Measurements from ENCODE around the gene TEX53. TPM values are rescaled to one million over a fixed set of nuclear protein-coding genes. Genes with fewer than 3 reads are reported as not detected.

Gene TEX53
- total and polyA plus RNA-seq, 2 of the 8 experiments (the other 6 are each of a cell fraction or from before 2014, with no cell fraction given): not detected

DNA sequence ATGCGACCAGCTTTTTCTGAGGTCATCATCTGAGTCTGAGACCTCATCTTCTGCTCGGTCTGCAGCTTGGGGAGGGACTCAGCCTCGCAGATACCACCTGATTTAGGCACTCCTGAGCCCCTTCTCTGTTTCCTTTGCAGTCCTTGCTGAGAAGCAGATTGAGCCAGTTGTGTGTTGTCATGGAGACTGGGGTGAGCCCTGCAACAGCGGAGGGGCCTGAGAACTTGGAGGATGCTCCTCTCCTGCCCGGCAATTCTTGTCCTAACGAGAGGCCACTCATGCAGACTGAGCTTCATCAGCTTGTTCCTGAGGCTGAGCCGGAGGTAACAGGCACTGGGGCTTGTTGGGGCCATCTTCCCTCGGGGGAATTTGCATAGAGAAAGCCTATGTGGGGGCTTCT is 19.2 kb downstream of the TEX53 start:
- Histone ChIP-seq H3K36me3 (ENCODE audit: control insufficient read depth in 2 of 4, insufficient read depth in 4 of 4, low read length in 3 of 4) (peaks cover 0 to 4% (median 0%) of the 10 kb centered on the region in 4 experiments; a peak in 2 of 8 replicates), H3K23me2 (ENCODE audit: low read depth, low read length) (no peaks in the 10 kb centered on the region), H3K4me2 (ENCODE audit: insufficient read depth in 1 of 2, low read depth in 2 of 2, low read length in 2 of 2) (no peak overlapping the region), H3K27me3 (replicated peaks in 1 of 4; ENCODE audit: control insufficient read depth in 3 of 4, extremely low read depth in 1 of 4, insufficient read depth in 3 of 4, low read length in 3 of 4) (no peaks in the 10 kb centered on the region), H2BK120ac (replicated peaks; ENCODE audit: low read depth, low read length) (no peak overlapping the region), H3K23ac (ENCODE audit: insufficient read length) (no peak overlapping the region), H3K4me3 (ENCODE audit: extremely low read depth in 1 of 4, insufficient read depth in 2 of 4, low read depth in 3 of 4, low read length in 4 of 4) (no peak overlapping the region), H3K4ac (replicated peaks; ENCODE audit: insufficient read length, low read depth, low read length) (no peak overlapping the region), H2BK20ac (ENCODE audit: low read length) (no peak overlapping the region), H3K18ac (ENCODE audit: extremely low read depth, low read length) (no peak overlapping the region), H2AFZ (ENCODE audit: low read length) (no peak overlapping the region), H4K5ac (ENCODE audit: insufficient read length, low read depth, low read length) (no peak overlapping the region), H3K79me1 (ENCODE audit: low read depth, low read length) (no peaks in the 10 kb centered on the region), H4K91ac (replicated peaks; ENCODE audit: insufficient read length, low read length) (no peak overlapping the region), H2AK5ac (ENCODE audit: low read depth, low read length) (no peak overlapping the region), H3K14ac (ENCODE audit: insufficient read length) (no peak overlapping the region), H2BK5ac (ENCODE audit: low read depth, low read length) (no peak overlapping the region), H3K9me3 (ENCODE audit: insufficient read depth in 2 of 2, low read depth in 1 of 2, low read length in 1 of 2) (no peaks in the 10 kb centered on the region), H3K79me2 (ENCODE audit: control insufficient read depth in 1 of 2, insufficient read depth in 2 of 2, low read length in 2 of 2) (no peaks in the 10 kb centered on the region), H2BK15ac (ENCODE audit: low read length) (no peak overlapping the region), H3K27ac (ENCODE audit: low read depth, low read length) (no peak overlapping the region), H3K56ac (replicated peaks; ENCODE audit: insufficient read length, low read depth, low read length) (no peak overlapping the region), H3K9ac (replicated peaks in 1 of 4; ENCODE audit: extremely low read depth in 1 of 4, low read depth in 3 of 4, low read length in 3 of 4) (no peak overlapping the region), H2BK12ac (ENCODE audit: low read depth, low read length) (no peak overlapping the region), H3K4me1 (replicated peaks in 1 of 4; ENCODE audit: control insufficient read depth in 3 of 4, insufficient read depth in 4 of 4, low read length in 3 of 4) (no peaks in the 10 kb centered on the region), H4K8ac (ENCODE audit: extremely low read depth, insufficient read depth, low read length) (no peak overlapping the region), H4K20me1 (replicated peaks in 1 of 2; ENCODE audit: control insufficient read depth in 1 of 2, insufficient read depth in 2 of 2, low read length in 2 of 2) (no peaks in the 10 kb centered on the region)
- no peak for FAIRE-seq
- TF ChIP-seq, protein P1, sequence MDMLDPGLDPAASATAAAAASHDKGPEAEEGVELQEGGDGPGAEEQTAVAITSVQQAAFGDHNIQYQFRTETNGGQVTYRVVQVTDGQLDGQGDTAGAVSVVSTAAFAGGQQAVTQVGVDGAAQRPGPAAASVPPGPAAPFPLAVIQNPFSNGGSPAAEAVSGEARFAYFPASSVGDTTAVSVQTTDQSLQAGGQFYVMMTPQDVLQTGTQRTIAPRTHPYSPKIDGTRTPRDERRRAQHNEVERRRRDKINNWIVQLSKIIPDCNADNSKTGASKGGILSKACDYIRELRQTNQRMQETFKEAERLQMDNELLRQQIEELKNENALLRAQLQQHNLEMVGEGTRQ (IDR thresholded peaks at IDR 0.05; ENCODE audit: low read length): no peak
- TF ChIP-seq KDM4A (IDR thresholded peaks at IDR 0.05; ENCODE audit: low read depth, low read length, severe bottlenecking) (no peak), TAF1 (IDR thresholded peaks at IDR 0.05; ENCODE audit: low read depth, low read length) (no peak), CTBP2 (IDR thresholded peaks at IDR 0.05; ENCODE audit: borderline replicate concordance, insufficient read depth, insufficient read length, low read length) (no peak), EZH2 (IDR thresholded peaks at IDR 0.05; ENCODE audit: low read depth, low read length, severe bottlenecking) (no peak), JUN (IDR thresholded peaks at IDR 0.05; ENCODE audit: low read depth, low read length) (no peak), BACH1 (IDR thresholded peaks at IDR 0.05; ENCODE audit: low read length) (no peak), RNF2 (IDR thresholded peaks at IDR 0.05; ENCODE audit: borderline replicate concordance, low read depth, low read length, missing control alignments, poor library complexity, severe bottlenecking) (no peak), SP2 (IDR thresholded peaks at IDR 0.05; ENCODE audit: low read length) (no peak), YY1 (IDR thresholded peaks at IDR 0.05; ENCODE audit: low read depth, low read length) (no peak)
- POLR2A ChIA-PET (ENCODE audit: partially characterized antibody): interaction anchor here (0.6 to 1.0 kb wide), 2 partner anchors 15 to 26 kb away, joined by 3 to 4 read pairs; no protein-coding TSS in a partner anchor
- WGBS, 2 experiments (ENCODE audit: extremely low coverage in 1 of 2, insufficient coverage in 1 of 2, insufficient read length in 1 of 2, insufficient replicate concordance in 2 of 2, low coverage in 1 of 2, low lambda C conversion rate in 2 of 2, missing lambda C conversion rate in 1 of 2): 88% methylated on average over 8 of the region's 8 CpGs; no CpG with 5 or more reads in 1 of the 2 experiments
- CTCF ChIA-PET (ENCODE audit: partially characterized antibody): interaction anchor here (0.5 to 1.6 kb wide), 10 partner anchors 13 to 230 kb away, joined by 3 to 16 read pairs (median 3); no protein-coding TSS in a partner anchor
- DNase-seq (ENCODE audit: low read depth in 1 of 2, low spot score in 2 of 2): no peak

All from H1 (cell line).